Spleen (tissue), 7 donors: ENCODE measurements around the gene ATP13A5.

Experiments
- POLR2A ChIP-seq, 3 donors: fragments of 450-650 bp; IDR thresholded peaks; one replicate each; pipeline ENCODE4 v1.5.1; 2017; ENCODE audit warnings: antibody characterized with exemption in 3 of 3, mild to moderate bottlenecking in 1 of 3
- POLR2AphosphoS5 ChIP-seq, 3 donors: sonication (generic); formaldehyde crosslinking; IDR thresholded peaks; one replicate each; pipeline ENCODE4 v1.5.1; 2017; ENCODE audit warnings: antibody characterized with exemption in 3 of 3
- TF ChIP-seq, protein P1 (sequence below), 11 experiments: fragments of 200-600 bp in 7 of 11; fragments of 450-650 bp in 4 of 11; sonication (generic) in 4 of 11; IDR thresholded peaks in 8 of 11; conservative IDR thresholded peaks in 3 of 11; 1 replicate in 7 of 11; 2 replicates in 4 of 11; pipeline versions ENCODE4 v1.4.0 to v1.8.0; 2016 to 2021; ENCODE audit warnings: antibody characterized with exemption in 11 of 11, inconsistent platforms in 4 of 11, mild to moderate bottlenecking in 1 of 11
- donor health status: DM: no; HTN: no; CAD: no; lungs with moderate emphysema.
- donor health status: DM: no; HTN: no; CAD: no.
- donor health status: DM: no; HTN: no; CAD: no.

DNA sequence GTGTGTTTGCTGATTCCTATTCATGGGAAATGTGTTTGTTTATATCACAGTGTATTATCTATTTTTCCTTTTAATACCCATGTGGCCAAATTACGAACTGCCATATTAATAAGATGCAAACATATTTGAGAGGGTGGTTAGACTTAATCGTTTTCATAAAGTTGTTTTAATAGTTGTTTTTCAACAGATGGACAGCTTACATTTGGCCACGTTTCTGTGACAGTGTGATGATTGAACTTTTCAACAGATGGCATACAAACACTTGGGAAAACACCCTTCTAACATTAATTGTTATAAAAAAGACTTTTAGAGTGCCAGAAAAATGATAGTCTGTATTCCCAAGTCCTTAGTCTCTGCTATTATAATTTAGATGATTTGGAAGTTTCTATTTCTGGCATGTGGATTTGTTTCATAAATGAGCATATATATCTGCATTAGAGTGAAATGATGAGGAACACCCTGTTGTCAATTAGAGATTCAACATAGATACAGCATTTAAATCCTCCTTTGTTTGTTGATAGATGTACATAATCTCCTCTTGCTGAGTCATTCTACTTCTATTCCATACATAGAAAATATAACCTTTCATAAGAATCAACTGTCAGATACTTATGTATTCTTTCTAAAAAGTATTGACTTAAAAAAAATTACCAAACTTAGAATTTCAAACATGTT is 124.4 kb downstream of the ATP13A5 start:
- TF ChIP-seq, protein P1, sequence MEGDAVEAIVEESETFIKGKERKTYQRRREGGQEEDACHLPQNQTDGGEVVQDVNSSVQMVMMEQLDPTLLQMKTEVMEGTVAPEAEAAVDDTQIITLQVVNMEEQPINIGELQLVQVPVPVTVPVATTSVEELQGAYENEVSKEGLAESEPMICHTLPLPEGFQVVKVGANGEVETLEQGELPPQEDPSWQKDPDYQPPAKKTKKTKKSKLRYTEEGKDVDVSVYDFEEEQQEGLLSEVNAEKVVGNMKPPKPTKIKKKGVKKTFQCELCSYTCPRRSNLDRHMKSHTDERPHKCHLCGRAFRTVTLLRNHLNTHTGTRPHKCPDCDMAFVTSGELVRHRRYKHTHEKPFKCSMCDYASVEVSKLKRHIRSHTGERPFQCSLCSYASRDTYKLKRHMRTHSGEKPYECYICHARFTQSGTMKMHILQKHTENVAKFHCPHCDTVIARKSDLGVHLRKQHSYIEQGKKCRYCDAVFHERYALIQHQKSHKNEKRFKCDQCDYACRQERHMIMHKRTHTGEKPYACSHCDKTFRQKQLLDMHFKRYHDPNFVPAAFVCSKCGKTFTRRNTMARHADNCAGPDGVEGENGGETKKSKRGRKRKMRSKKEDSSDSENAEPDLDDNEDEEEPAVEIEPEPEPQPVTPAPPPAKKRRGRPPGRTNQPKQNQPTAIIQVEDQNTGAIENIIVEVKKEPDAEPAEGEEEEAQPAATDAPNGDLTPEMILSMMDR (IDR thresholded peaks at IDR 0.05 in 8 of 11, conservative IDR thresholded peaks at IDR 0.05 in 3 of 11), result no peak
- no peak for TF ChIP-seq POLR2AphosphoS5 (IDR thresholded peaks at IDR 0.05)
- no peak for TF ChIP-seq POLR2A (IDR thresholded peaks at IDR 0.05)
